ENCODE data around the gene CD200.
A peak's percentile ranks its signal among the peaks of the same experiment; 100 is the strongest.

Gene CD200

GRCh38 chr3:112405845-112406244, 72.9 kb downstream of the CD200 start:
- H3K27me3 ChIP-seq (replicated peaks; ENCODE audit: control insufficient read depth, insufficient read depth, low read length): no peaks in the 10 kb centered on the region
- no peak for DNase-seq (ENCODE audit: low read depth)
- no peaks in the 10 kb centered on the region for H3K9me3 ChIP-seq (ENCODE audit: control insufficient read depth, low read length)
- H3K4me3 ChIP-seq (ENCODE audit: low read length): no peak overlapping the region
- H3K36me3 ChIP-seq (ENCODE audit: control insufficient read depth, insufficient read depth, low read length, severe bottlenecking): no peaks in the 10 kb centered on the region
- no peaks in the 10 kb centered on the region for H3K4me1 ChIP-seq (ENCODE audit: control insufficient read depth, insufficient read depth, low read length)
- H3K9ac ChIP-seq (ENCODE audit: low read length): no peak overlapping the region

- no peak overlapping the region for H3K9ac ChIP-seq (ENCODE audit: low read length)
- no peaks in the 10 kb centered on the region for H3K4me1 ChIP-seq (ENCODE audit: control insufficient read depth, insufficient read depth, low read length)
- H3K27me3 ChIP-seq (replicated peaks; ENCODE audit: control insufficient read depth, insufficient read depth, low read length): no peaks in the 10 kb centered on the region
- H3K4me3 ChIP-seq (ENCODE audit: low read length): no peak overlapping the region
- DNase-seq (ENCODE audit: low read depth): no peak
- H3K36me3 ChIP-seq (ENCODE audit: control insufficient read depth, insufficient read depth, low read length, severe bottlenecking): no peaks in the 10 kb centered on the region
- H3K9me3 ChIP-seq (ENCODE audit: control insufficient read depth, low read length): no peaks in the 10 kb centered on the region
Observed at GRCh38 chr3:112407214-112407887, 74.4 kb downstream of the CD200 start.

GRCh38 chr3:112407888-112408702, 75.1 kb downstream of the CD200 start:
- H3K9ac ChIP-seq (ENCODE audit: low read length): no peak overlapping the region
- H3K4me1 ChIP-seq (ENCODE audit: control insufficient read depth, insufficient read depth, low read length): no peaks in the 10 kb centered on the region
- no peak for DNase-seq (ENCODE audit: low read depth)
- no peaks in the 10 kb centered on the region for H3K27me3 ChIP-seq (replicated peaks; ENCODE audit: control insufficient read depth, insufficient read depth, low read length)
- no peak overlapping the region for H3K4me3 ChIP-seq (ENCODE audit: low read length)
- H3K9me3 ChIP-seq (ENCODE audit: control insufficient read depth, low read length): peaks cover 3% of the 10 kb centered on the region
- H3K36me3 ChIP-seq (ENCODE audit: control insufficient read depth, insufficient read depth, low read length, severe bottlenecking): no peaks in the 10 kb centered on the region

GRCh38 chr3:112409041-112409440, 76.1 kb downstream of the CD200 start:
- no peak overlapping the region for H3K9ac ChIP-seq (ENCODE audit: low read length)
- peaks cover 3% of the 10 kb centered on the region for H3K9me3 ChIP-seq (ENCODE audit: control insufficient read depth, low read length)
- no peaks in the 10 kb centered on the region for H3K4me1 ChIP-seq (ENCODE audit: control insufficient read depth, insufficient read depth, low read length)
- H3K36me3 ChIP-seq (ENCODE audit: control insufficient read depth, insufficient read depth, low read length, severe bottlenecking): no peaks in the 10 kb centered on the region
- H3K4me3 ChIP-seq (ENCODE audit: low read length): no peak overlapping the region
- DNase-seq (ENCODE audit: low read depth): no peak
- no peaks in the 10 kb centered on the region for H3K27me3 ChIP-seq (replicated peaks; ENCODE audit: control insufficient read depth, insufficient read depth, low read length)

- H3K36me3 ChIP-seq (ENCODE audit: control insufficient read depth, insufficient read depth, low read length, severe bottlenecking): no peaks in the 10 kb centered on the region
- no peaks in the 10 kb centered on the region for H3K27me3 ChIP-seq (replicated peaks; ENCODE audit: control insufficient read depth, insufficient read depth, low read length)
- no peak overlapping the region for H3K9ac ChIP-seq (ENCODE audit: low read length)
- peaks cover 3% of the 10 kb centered on the region for H3K9me3 ChIP-seq (ENCODE audit: control insufficient read depth, low read length)
- DNase-seq (ENCODE audit: low read depth): peak; percentile 16
- H3K4me1 ChIP-seq (ENCODE audit: control insufficient read depth, insufficient read depth, low read length): no peaks in the 10 kb centered on the region
- H3K4me3 ChIP-seq (ENCODE audit: low read length): no peak overlapping the region
Observed at GRCh38 chr3:112411425-112411824, 78.5 kb downstream of the CD200 start.
